OCI-LY7 (cell line): ENCODE data around the gene B3GAT1. TPM values are rescaled to one million over a fixed set of nuclear protein-coding genes. Genes with fewer than 3 reads are reported as not detected.

Experiments used
- BruUV-seq: library from RNA; stranded (reverse); fragments of 400-500 nt; replicated peaks from 2 replicates; lab custom pipeline; 2021; lab: Mats Ljungman, UMichigan
- CTCF ChIA-PET: fragments of 300-600 bp; sonication (Branson Sonifier 250); formaldehyde crosslinking; loops from one replicate; lab custom pipeline; 2022; ENCODE audit warnings: antibody characterized with exemption; ENCODE audit not compliant: unreplicated experiment; lab: Charles Lee
- POLR2A ChIA-PET: fragments of 300-600 bp; sonication (Branson Sonifier 250); formaldehyde crosslinking; loops from one replicate; lab custom pipeline; 2022; ENCODE audit warnings: antibody characterized with exemption; lab: Charles Lee
- DNase-seq: peaks from one replicate; pipeline ENCODE4 v3.0.0-alpha.2; 2015; ENCODE audit warnings: low spot score
- H2AFZ ChIP-seq: fragments of 200-600 bp; sonication (generic), shearing (Covaris generic); 2 replicates; pipeline ENCODE4 v1.6.1; 2014; ENCODE audit warnings: mild to moderate bottlenecking, antibody characterized with exemption, low read length, moderate library complexity
- H3K27ac ChIP-seq: fragments of 200-600 bp; sonication (generic); 2 replicates; pipeline ENCODE4 v1.5.1; 2014; ENCODE audit warnings: mixed run types, low read depth, mild to moderate bottlenecking, moderate library complexity, low read length, inconsistent platforms; ENCODE audit not compliant: poor library complexity, severe bottlenecking
- H3K36me3 ChIP-seq: fragments of 200-600 bp; sonication (generic); 2 replicates; pipeline ENCODE4 v1.6.1; 2014; ENCODE audit warnings: mild to moderate bottlenecking, antibody characterized with exemption, low read length, moderate library complexity, mixed read lengths; ENCODE audit not compliant: insufficient read depth
- H3K4me1 ChIP-seq: fragments of 200-600 bp; sonication (generic); 2 replicates; pipeline ENCODE4 v1.5.1; 2014; ENCODE audit warnings: mild to moderate bottlenecking, low read length; ENCODE audit not compliant: insufficient read depth, poor library complexity, severe bottlenecking
- H3K4me2 ChIP-seq: fragments of 200-600 bp; sonication (generic); 2 replicates; pipeline ENCODE4 v1.6.1; 2014; ENCODE audit warnings: mild to moderate bottlenecking, low read length
- H3K4me3 ChIP-seq: fragments of 200-600 bp; sonication (generic); 2 replicates; pipeline ENCODE4 v1.5.1; 2014; ENCODE audit warnings: mild to moderate bottlenecking, low read depth, low read length; ENCODE audit not compliant: poor library complexity, severe bottlenecking
- H3K79me2 ChIP-seq: fragments of 200-600 bp; sonication (generic); 2 replicates; pipeline ENCODE4 v1.6.1; 2016; ENCODE audit warnings: low read depth, mild to moderate bottlenecking, low read length, moderate library complexity, mixed read lengths; ENCODE audit not compliant: insufficient read depth
- H3K9me2 ChIP-seq: fragments of 200-600 bp; sonication (generic); 2 replicates; pipeline ENCODE4 v1.6.1; 2016; ENCODE audit warnings: mild to moderate bottlenecking, low read length, mixed read lengths; ENCODE audit not compliant: insufficient read depth
- H3K9me3 ChIP-seq: fragments of 200-600 bp; sonication (generic); 2 replicates; pipeline ENCODE4 v1.6.1; 2014; ENCODE audit warnings: mild to moderate bottlenecking, mixed run types, low read length, mixed read lengths
- H4K20me1 ChIP-seq: fragments of 200-600 bp; sonication (generic); 2 replicates; pipeline ENCODE4 v1.6.1; 2014; ENCODE audit warnings: mild to moderate bottlenecking, antibody characterized with exemption, low read length, moderate library complexity, mixed read lengths; ENCODE audit not compliant: insufficient read depth
- EZH2phosphoT487 ChIP-seq: fragments of 200-600 bp; sonication (generic); IDR thresholded peaks from 2 replicates; pipeline ENCODE4 v1.6.1; 2018; ENCODE audit warnings: low read depth, borderline replicate concordance, mild to moderate bottlenecking, mixed run types, antibody characterized with exemption, low read length, moderate library complexity, mixed read lengths
- intact Hi-C: fragments of 100-400 bp; cut with micrococcal nuclease; formaldehyde crosslinking; loops from one replicate; pipeline ENCODE4 v1.10.0; 2022; ENCODE audit not compliant: unreplicated experiment
- total RNA-seq, 2 experiments: library from RNA; depleted of rRNA in 1 of 2; stranded (reverse); fragments of >200 nt in 1 of 2; shearing (Covaris generic) in 1 of 2; gene quantifications; 2 replicates each; pipeline ENCODE4 v1.2.3, GENCODE V29; 2014 to 2022
- TF ChIP-seq, protein P1 (sequence below): fragments of 200-600 bp; sonication (generic); conservative IDR thresholded peaks from 2 replicates; pipeline ENCODE4 v1.5.1; 2014; ENCODE audit warnings: mild to moderate bottlenecking, antibody characterized with exemption, low read length, moderate library complexity, mixed read lengths

The B3GAT1 gene
- total RNA-seq, 2 experiments from 2014 or later = not detected

- intact Hi-C loops = no loop called here
- no peak overlapping the region for H3K27ac ChIP-seq
- no peaks in the 10 kb centered on the region for H3K79me2 ChIP-seq
- DNase-seq = no peak
- H3K4me3 ChIP-seq = no peak overlapping the region
- no peak overlapping the region for H3K4me2 ChIP-seq
- no peaks in the 10 kb centered on the region for H3K9me3 ChIP-seq
- H3K9me2 ChIP-seq = no peaks in the 10 kb centered on the region
- ChIA-PET CTCF (no interaction called here), POLR2A (no interaction called here)
- TF ChIP-seq, protein P1, sequence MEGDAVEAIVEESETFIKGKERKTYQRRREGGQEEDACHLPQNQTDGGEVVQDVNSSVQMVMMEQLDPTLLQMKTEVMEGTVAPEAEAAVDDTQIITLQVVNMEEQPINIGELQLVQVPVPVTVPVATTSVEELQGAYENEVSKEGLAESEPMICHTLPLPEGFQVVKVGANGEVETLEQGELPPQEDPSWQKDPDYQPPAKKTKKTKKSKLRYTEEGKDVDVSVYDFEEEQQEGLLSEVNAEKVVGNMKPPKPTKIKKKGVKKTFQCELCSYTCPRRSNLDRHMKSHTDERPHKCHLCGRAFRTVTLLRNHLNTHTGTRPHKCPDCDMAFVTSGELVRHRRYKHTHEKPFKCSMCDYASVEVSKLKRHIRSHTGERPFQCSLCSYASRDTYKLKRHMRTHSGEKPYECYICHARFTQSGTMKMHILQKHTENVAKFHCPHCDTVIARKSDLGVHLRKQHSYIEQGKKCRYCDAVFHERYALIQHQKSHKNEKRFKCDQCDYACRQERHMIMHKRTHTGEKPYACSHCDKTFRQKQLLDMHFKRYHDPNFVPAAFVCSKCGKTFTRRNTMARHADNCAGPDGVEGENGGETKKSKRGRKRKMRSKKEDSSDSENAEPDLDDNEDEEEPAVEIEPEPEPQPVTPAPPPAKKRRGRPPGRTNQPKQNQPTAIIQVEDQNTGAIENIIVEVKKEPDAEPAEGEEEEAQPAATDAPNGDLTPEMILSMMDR = no peak
- TF ChIP-seq EZH2phosphoT487 = no peak
- H3K36me3 ChIP-seq = no peaks in the 10 kb centered on the region
- no peaks in the 10 kb centered on the region for H4K20me1 ChIP-seq
- no peak overlapping the region for H2AFZ ChIP-seq
- BruUV-seq = no TSS peak
- no peaks in the 10 kb centered on the region for H3K4me1 ChIP-seq
These were observed 28.3 kb downstream of the B3GAT1 start for GRCh38 chr11:134383576-134384221.

DNA sequence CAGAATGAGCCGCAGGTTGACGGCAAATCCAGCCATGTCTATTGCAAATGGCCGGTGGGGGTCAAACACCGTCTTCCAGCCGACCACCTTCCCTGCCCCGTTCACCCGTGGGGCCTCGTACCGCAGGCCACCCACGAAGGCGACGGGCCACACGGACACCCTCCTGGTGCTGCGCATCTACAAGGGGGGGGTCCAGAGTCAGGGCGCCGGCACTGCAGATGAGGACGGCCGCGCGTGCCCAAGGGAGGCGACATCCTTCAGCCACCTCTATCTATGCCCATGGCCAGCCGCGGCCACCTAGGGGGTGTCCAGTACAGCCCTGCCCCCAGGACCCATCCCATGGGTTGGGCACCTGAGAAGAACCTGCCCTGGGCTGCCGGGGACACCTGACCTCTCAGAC is 29.2 kb downstream of the B3GAT1 start:
- DNase-seq = no peak
- Histone ChIP-seq H3K9me3 (no peaks in the 10 kb centered on the region), H3K79me2 (no peaks in the 10 kb centered on the region), H3K4me1 (no peaks in the 10 kb centered on the region), H3K27ac (no peak overlapping the region), H3K36me3 (no peaks in the 10 kb centered on the region), H3K4me2 (no peak overlapping the region), H3K4me3 (no peak overlapping the region), H3K9me2 (no peaks in the 10 kb centered on the region), H2AFZ (no peak overlapping the region), H4K20me1 (no peaks in the 10 kb centered on the region)
- intact Hi-C loops = no loop called here
- ChIA-PET POLR2A (no interaction called here), CTCF (no interaction called here)
- no TSS peak for BruUV-seq
- TF ChIP-seq EZH2phosphoT487 = no peak
- TF ChIP-seq, protein P1 = no peak

- no peaks in the 10 kb centered on the region for H4K20me1 ChIP-seq
- BruUV-seq = no TSS peak
- H3K9me2 ChIP-seq = no peaks in the 10 kb centered on the region
- H3K4me1 ChIP-seq = no peaks in the 10 kb centered on the region
- no peak overlapping the region for H3K27ac ChIP-seq
- intact Hi-C loops = no loop called here
- TF ChIP-seq, protein P1 = no peak
- no peak for TF ChIP-seq EZH2phosphoT487
- DNase-seq = no peak
- no peaks in the 10 kb centered on the region for H3K79me2 ChIP-seq
- H3K4me2 ChIP-seq = no peak overlapping the region
- H2AFZ ChIP-seq = no peak overlapping the region
- POLR2A ChIA-PET = no interaction called here
- H3K36me3 ChIP-seq = no peaks in the 10 kb centered on the region
- H3K9me3 ChIP-seq = no peaks in the 10 kb centered on the region
- CTCF ChIA-PET = no interaction called here
- H3K4me3 ChIP-seq = no peak overlapping the region
These were observed 29.8 kb downstream of the B3GAT1 start for GRCh38 chr11:134382257-134382656.
